Measurements from ENCODE around the gene IL15RA. TPM values are rescaled to one million over a fixed set of nuclear protein-coding genes. Genes with fewer than 3 reads are reported as not detected.

IL15RA gene
- total RNA-seq, 1 experiment from 2014 or later: 4.4 TPM

DNA sequence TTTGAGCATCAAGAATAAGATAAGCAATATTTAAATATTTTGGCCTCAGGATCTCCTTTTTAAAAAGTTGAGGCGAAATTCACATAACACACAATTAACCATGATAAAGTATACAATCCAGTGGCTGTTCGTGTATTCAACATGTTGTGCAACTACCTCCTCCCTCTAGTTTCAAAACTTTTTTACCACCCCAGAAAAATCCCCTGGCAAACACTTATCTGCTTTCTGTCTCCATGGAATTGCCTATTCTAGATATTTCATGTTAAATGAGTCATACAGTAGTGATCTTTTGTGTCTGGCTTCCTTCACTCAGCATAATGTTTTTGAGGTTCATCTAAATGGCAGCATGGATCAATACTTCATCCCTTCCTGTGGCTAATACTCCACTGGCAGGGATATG lies 31.8 kb upstream of the IL15RA start:
- Histone ChIP-seq H3K4me2 (ENCODE audit: low read length) (no peak overlapping the region), H3K4me3 (ENCODE audit: low read length) (no peak overlapping the region), H3K36me3 (ENCODE audit: low read depth, low read length) (no peaks in the 10 kb centered on the region), H3K27ac (ENCODE audit: low read length) (no peak overlapping the region), H3K9ac (ENCODE audit: low read length) (no peak overlapping the region), H3K9me2 (replicated peaks; ENCODE audit: low read length) (no peaks in the 10 kb centered on the region), H3K9me3 (ENCODE audit: low read length) (no peaks in the 10 kb centered on the region), H3K27me3 (ENCODE audit: low read length) (no peaks in the 10 kb centered on the region), H2AFZ (ENCODE audit: low read length) (no peak overlapping the region), H3K79me2 (ENCODE audit: low read length) (no peaks in the 10 kb centered on the region), H3F3A (ENCODE audit: low read length, unreplicated experiment) (no peaks in the 10 kb centered on the region), H3K4me1 (ENCODE audit: insufficient read depth, low read length) (no peaks in the 10 kb centered on the region), H4K20me1 (ENCODE audit: low read length) (no peaks in the 10 kb centered on the region)
- intact Hi-C loops (cut with micrococcal nuclease): no loop called here
- ChIA-PET CTCF (no interaction called here), POLR2A (ENCODE audit: unreplicated experiment) (no interaction called here)
- no peak for DNase-seq
- TF ChIP-seq, protein P1, sequence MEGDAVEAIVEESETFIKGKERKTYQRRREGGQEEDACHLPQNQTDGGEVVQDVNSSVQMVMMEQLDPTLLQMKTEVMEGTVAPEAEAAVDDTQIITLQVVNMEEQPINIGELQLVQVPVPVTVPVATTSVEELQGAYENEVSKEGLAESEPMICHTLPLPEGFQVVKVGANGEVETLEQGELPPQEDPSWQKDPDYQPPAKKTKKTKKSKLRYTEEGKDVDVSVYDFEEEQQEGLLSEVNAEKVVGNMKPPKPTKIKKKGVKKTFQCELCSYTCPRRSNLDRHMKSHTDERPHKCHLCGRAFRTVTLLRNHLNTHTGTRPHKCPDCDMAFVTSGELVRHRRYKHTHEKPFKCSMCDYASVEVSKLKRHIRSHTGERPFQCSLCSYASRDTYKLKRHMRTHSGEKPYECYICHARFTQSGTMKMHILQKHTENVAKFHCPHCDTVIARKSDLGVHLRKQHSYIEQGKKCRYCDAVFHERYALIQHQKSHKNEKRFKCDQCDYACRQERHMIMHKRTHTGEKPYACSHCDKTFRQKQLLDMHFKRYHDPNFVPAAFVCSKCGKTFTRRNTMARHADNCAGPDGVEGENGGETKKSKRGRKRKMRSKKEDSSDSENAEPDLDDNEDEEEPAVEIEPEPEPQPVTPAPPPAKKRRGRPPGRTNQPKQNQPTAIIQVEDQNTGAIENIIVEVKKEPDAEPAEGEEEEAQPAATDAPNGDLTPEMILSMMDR (conservative IDR thresholded peaks at IDR 0.05; ENCODE audit: low read depth, low read length): no peak
- no peak for TF ChIP-seq EZH2 (IDR thresholded peaks at IDR 0.05; ENCODE audit: low read length, unreplicated experiment)
- no peak for TF ChIP-seq EZH2phosphoT487 (IDR thresholded peaks at IDR 0.05; ENCODE audit: borderline replicate concordance, low read length)
- BruUV-seq (replicated peaks): no TSS peak
- no peak for ATAC-seq

DNA sequence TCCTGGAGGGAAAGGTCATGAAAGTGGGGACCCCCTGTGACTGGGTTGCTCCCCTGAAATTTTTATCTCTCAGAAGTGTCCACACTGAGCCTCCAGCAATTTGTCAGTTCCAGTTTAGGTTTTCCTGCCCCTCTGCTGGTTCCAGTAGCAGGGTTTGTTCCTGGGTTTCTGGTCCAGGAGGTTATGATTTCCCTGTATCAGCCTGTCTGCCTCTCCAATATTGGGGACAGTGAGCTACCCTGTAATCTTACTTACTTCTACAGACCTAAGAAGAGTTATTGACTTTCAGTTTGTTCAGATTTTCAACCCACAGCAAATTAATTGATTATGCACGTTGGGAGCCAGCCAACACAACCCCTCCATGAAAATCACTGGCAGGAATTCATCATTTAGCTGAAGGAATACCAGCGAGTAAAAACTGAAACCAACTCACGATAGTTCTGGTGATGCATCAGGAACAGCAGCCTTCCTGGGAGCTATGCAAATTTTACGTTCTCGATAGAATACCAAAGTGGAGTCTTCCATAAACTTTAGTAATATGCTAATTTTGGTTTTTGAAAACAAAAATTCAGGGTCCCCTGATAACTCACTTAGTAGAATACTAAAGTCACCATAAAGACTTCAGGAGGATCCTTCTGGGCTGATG lies 31.3 kb upstream of the IL15RA start:
- ATAC-seq (no peak), DNase-seq (no peak)
- no TSS peak for BruUV-seq (replicated peaks)
- no peak overlapping the region for H2AFZ ChIP-seq (ENCODE audit: low read length)
- H3K27me3 ChIP-seq (ENCODE audit: low read length): no peaks in the 10 kb centered on the region
- no peaks in the 10 kb centered on the region for H3K79me2 ChIP-seq (ENCODE audit: low read length)
- H3F3A ChIP-seq (ENCODE audit: low read length, unreplicated experiment): no peaks in the 10 kb centered on the region
- intact Hi-C loops (cut with micrococcal nuclease): no loop called here
- H4K20me1 ChIP-seq (ENCODE audit: low read length): no peaks in the 10 kb centered on the region
- no peak overlapping the region for H3K4me2 ChIP-seq (ENCODE audit: low read length)
- TF ChIP-seq EZH2 (IDR thresholded peaks at IDR 0.05; ENCODE audit: low read length, unreplicated experiment) (no peak), EZH2phosphoT487 (IDR thresholded peaks at IDR 0.05; ENCODE audit: borderline replicate concordance, low read length) (no peak)
- TF ChIP-seq, protein P1 (conservative IDR thresholded peaks at IDR 0.05; ENCODE audit: low read depth, low read length): no peak
- ChIA-PET CTCF (no interaction called here), POLR2A (ENCODE audit: unreplicated experiment) (no interaction called here)
- no peaks in the 10 kb centered on the region for H3K36me3 ChIP-seq (ENCODE audit: low read depth, low read length)
- no peaks in the 10 kb centered on the region for H3K4me1 ChIP-seq (ENCODE audit: insufficient read depth, low read length)
- H3K9ac ChIP-seq (ENCODE audit: low read length): no peak overlapping the region
- no peak overlapping the region for H3K4me3 ChIP-seq (ENCODE audit: low read length)
- no peaks in the 10 kb centered on the region for H3K9me3 ChIP-seq (ENCODE audit: low read length)
- no peak overlapping the region for H3K27ac ChIP-seq (ENCODE audit: low read length)
- H3K9me2 ChIP-seq (replicated peaks; ENCODE audit: low read length): no peaks in the 10 kb centered on the region

DNA sequence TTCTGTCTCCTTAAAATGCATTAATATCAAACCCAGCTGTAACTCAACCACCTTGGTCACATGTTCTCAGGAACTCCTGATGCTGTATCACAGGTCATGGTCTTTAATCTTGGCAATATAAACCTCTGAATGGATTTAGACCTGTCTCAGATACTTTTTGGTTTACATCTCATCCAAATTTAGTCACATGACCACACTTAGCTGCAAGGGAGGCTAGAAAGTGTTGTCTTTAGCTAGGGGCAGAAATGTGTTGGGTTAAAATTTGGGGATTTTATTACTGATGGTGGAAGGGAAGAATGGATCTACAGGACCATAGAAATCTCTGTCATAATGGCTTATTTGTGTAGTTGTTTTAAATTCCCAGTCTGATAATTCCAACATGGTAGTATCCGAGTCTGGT lies 29.6 kb upstream of the IL15RA start:
- no peak overlapping the region for H3K9ac ChIP-seq (ENCODE audit: low read length)
- H3K4me1 ChIP-seq (ENCODE audit: insufficient read depth, low read length): no peaks in the 10 kb centered on the region
- ChIA-PET POLR2A (ENCODE audit: unreplicated experiment) (no interaction called here), CTCF (no interaction called here)
- H3K9me3 ChIP-seq (ENCODE audit: low read length): no peaks in the 10 kb centered on the region
- no peaks in the 10 kb centered on the region for H3K9me2 ChIP-seq (replicated peaks; ENCODE audit: low read length)
- no peak overlapping the region for H3K27ac ChIP-seq (ENCODE audit: low read length)
- no TSS peak for BruUV-seq (replicated peaks)
- no peaks in the 10 kb centered on the region for H3K36me3 ChIP-seq (ENCODE audit: low read depth, low read length)
- intact Hi-C loops (cut with micrococcal nuclease): no loop called here
- H3K79me2 ChIP-seq (ENCODE audit: low read length): no peaks in the 10 kb centered on the region
- no peaks in the 10 kb centered on the region for H3F3A ChIP-seq (ENCODE audit: low read length, unreplicated experiment)
- ATAC-seq (no peak), DNase-seq (no peak)
- H2AFZ ChIP-seq (ENCODE audit: low read length): no peak overlapping the region
- no peaks in the 10 kb centered on the region for H4K20me1 ChIP-seq (ENCODE audit: low read length)
- no peak overlapping the region for H3K4me3 ChIP-seq (ENCODE audit: low read length)
- TF ChIP-seq EZH2 (IDR thresholded peaks at IDR 0.05; ENCODE audit: low read length, unreplicated experiment) (no peak), EZH2phosphoT487 (IDR thresholded peaks at IDR 0.05; ENCODE audit: borderline replicate concordance, low read length) (no peak)
- TF ChIP-seq, protein P1 (conservative IDR thresholded peaks at IDR 0.05; ENCODE audit: low read depth, low read length): no peak
- no peaks in the 10 kb centered on the region for H3K27me3 ChIP-seq (ENCODE audit: low read length)
- H3K4me2 ChIP-seq (ENCODE audit: low read length): no peak overlapping the region

Data from PC-3 (cell line).